NCI-H2196 (cell line): Measurements from ENCODE around the gene COX6A1.

Experiments used
- DNase-seq: peaks from one replicate; lab custom pipeline; 2025; ENCODE audit not compliant: unreplicated experiment; lab: John Stamatoyannopoulos, UW

COX6A1 gene

DNA sequence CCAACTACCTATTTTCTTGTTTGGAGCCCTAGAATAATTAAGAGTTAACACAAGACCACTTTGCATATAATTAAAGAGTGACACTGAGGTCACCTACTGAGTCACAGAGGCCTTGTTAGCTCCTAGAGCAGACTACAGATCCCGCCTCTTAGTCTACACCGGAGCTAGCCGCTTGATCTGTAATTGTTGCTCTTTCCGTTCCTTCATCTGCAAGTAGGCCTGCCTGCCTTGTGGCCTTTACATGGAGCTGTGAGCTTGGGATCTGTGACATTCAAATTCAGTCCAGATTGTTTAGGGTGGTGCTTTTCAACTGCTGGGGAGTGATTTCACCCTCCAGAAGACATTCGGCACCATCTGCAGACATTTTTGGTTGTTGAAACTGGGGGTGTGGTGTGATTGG lies 52.4 kb downstream of the COX6A1 start:
- DNase-seq = no peak
